Embryonic facial prominence (tissue), 1 donor: Measurements from ENCODE around the gene N4BP2L2.

ENCODE experiments used
- DNase-seq: peaks from one replicate; pipeline ENCODE4 v3.0.0-alpha.2; 2016; ENCODE audit errors: extremely low spot score

Gene N4BP2L2

GRCh38 chr13:32468502-32469142 lies 70.0 kb downstream of the N4BP2L2 start:
- DNase-seq, result no peak

DNA sequence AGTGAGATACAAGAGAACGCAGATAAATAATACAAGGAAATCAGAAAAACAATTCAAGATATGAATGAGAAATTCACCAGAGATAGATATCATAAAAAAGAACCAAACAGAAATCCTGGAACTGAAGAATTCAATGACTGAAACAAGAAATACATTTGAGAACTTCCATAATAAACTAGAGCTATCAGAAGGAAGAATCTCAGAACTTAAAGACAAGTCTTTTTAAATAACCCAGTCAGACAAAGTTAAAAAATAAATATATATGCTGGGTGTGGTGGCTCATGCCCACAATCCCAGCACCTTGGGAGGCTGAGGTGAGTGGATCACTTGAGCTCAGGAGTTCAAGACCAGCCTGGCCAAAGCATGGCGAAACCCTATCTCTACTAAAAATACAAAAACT lies 82.0 kb downstream of the N4BP2L2 start:
- DNase-seq, result no peak

GRCh38 chr13:32455594-32455903 lies 83.0 kb downstream of the N4BP2L2 start:
- no peak for DNase-seq

DNA sequence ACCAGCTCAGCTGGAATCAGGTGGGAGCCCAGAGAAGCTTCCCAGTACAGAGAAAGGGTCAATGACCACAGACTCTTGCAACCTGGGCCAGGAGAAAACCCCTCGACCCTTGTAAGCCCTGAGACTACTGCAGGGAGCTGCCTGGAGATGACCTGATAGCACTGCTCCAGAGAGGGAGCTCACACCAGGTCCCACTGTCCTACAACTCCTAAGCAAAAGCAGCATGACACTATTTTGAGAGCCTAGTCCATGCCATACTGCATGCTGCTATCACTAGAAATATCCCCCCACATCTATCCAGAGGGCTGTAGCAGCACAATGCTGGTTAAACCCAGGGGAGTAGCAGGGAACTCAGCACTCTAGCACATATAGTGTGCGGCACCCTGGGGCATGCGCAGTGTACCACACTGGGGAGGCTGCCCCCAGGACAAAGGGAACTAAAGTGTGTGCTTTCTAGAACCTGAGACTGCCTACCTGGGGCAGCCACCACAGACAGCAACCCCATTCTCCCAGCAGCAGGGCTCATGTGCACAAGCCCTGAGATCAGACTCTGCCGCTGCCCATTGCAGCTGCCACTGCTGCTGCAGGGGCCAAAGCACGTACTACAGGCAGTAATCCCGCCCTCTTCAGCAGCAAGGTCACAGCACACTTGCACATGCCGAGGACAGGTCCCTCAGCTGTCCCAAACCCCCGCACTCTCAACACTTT lies 83.6 kb downstream of the N4BP2L2 start:
- no peak for DNase-seq

DNA sequence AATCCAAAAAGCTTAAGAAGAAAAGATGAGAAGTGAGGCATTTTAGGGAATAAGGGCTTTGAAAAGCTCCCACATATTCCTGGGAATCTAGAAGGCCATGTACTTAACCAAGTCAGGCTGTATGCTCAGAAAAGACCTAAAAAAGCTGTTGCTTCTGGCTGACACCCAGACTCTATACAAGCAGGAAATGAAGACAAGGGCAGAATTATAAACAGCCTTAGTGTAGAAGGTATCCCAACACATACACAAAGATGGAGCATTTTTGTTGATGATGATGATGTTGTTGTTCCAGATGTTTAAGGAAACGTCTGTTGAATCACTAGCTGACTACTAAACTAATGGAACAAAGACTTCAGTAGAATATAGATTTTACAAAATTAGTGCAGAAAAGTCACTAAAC lies 84.6 kb downstream of the N4BP2L2 start:
- no peak for DNase-seq

GRCh38 chr13:32448972-32449371 lies 89.6 kb downstream of the N4BP2L2 start:
- DNase-seq, result no peak

DNA sequence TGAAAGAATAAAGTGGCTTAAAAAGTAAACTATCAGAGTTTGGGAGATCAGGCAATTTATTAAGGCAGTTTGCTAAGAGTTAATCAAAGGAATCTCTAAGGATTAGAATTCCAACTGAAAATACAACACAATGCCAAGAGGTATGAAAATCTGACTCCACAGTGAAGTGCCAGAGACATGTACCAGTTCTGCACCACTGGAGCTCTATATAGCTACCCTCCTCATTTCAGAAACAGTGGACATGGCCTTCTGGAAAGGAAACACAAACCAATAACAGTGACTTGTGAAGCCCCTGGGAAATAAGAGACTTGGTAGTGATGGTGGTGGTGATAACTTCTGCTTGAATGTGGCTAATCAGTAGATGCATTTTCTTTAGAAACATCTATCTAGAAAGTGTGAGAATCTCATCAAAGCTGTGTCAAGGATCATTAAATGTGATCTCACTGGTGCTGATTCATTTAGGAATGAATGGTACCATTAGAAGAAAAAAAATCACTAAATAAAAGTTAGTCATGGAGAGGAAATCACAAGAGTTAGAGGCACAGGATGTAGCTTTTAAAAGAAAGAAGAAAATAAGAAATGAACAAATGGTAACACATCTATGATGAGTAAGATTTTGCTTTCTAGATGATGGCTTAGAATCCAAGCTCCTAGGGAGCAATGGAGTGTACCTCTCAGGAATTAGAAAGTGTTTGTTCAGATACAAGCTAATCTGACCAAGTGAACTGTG lies 90.5 kb downstream of the N4BP2L2 start:
- DNase-seq, result no peak

DNA sequence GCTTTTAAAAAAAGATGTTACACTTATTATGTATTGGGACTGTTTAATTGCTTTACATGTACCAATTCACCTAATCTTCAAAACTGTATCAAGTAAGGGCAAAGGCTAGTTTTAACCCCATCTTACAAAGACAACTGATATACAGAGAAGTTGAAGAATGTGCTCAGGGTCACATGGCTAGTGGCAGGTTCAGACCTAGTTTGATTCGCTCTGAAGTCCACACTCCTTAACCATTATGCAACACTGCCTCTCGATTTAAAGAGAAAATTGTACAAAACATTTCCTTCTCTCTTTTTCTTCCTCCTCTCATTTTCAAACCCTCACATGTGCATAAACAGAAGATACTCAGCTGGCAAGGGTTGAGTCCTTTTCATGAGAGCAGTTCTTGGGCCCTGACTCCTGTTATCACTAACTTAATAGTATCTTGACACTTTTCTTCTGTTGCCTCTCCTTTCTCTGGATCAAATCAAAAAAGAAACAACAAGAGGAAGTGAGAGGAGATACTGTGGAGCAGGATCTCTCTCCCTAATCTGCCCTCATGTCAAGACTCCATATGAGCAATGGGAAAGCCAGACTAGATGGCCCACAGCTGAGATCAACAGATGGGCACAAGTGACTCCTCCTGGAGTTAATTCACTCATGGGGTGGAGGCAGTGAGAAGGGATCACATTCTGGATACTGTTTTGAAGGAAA lies 91.7 kb downstream of the N4BP2L2 start:
- no peak for DNase-seq

DNA sequence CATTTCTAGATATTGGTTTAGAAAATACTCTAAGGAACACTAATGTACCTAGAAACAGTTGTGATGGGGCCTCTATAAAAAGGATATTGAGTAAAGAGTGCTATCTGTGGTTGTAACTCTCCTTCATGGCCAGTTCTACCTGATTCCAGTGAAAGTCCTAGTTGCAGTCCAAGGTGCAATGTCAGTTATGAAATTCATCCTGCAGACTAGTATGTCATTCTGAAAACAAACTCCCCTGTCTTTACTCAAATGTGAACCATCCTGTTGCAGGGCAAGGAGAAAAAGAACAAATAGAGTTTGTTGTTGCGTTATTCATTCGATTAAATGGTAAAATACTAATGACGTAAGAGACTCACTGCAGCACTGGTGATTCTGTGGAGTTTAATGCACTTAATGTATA lies 92.4 kb downstream of the N4BP2L2 start:
- DNase-seq, result no peak

DNA sequence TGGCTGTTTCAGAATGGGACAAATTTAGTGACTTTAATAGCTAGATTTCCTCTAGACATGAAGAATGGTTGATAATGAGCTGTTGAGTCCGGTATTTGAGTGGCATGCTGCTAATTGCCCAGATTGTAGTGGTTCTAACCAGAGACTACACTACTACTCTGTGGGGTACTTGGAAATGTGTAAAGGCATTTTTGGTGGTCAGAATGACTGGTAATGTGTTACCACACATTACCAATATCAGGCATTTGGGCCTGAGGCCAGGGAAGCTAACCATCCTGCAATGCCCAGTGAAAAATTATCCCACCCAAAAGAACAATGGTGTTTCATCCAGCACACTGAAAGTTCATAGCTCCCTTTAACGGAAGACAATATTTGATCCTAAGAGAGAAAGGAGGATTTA lies 93.1 kb downstream of the N4BP2L2 start:
- DNase-seq, result no peak

GRCh38 chr13:32443111-32443510 lies 95.5 kb downstream of the N4BP2L2 start:
- DNase-seq, result no peak

DNA sequence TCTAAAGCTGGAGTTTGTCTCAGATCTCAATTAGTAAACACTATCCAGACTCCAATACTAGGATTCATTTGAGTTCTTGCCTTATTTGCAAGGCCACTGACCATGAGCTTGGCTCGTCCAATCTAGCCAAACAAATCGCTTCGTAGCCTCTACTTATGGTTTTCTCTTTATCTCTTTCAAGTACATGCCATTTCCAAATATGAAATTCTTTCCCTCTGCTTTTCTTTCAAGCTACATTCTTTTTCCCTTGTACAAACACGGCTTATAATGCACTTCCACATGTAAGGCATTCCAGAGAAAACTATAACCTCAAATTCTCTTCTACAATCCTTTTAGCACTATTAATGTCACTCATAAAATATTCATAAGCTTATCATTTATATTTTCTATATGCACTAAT lies 99.7 kb downstream of the N4BP2L2 start:
- DNase-seq, result no peak

- no peak for DNase-seq
Measured at GRCh38 chr13:32432856-32433255, 105.7 kb downstream of the N4BP2L2 start.

DNA sequence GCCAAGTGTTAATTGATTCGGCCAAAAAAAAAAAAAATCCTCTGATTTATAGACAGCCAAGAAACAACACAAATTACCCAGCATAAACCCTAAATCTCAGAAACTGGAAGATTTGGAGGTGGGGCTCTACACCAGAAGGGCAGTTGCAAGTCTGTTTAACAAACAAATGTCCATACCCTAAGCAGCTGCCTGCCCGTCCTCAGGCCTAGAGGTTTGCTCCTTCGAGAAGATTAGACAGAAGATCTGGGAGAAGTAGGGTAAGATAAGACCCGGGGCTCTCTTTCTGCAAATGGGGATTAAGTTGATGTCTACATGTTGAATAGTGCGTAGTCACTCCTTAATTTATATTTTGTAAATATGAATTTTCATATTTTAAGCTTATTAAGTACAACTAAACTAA lies 107.2 kb downstream of the N4BP2L2 start:
- no peak for DNase-seq

GRCh38 chr13:32430018-32430747 lies 108.4 kb downstream of the N4BP2L2 start:
- DNase-seq, result no peak

DNA sequence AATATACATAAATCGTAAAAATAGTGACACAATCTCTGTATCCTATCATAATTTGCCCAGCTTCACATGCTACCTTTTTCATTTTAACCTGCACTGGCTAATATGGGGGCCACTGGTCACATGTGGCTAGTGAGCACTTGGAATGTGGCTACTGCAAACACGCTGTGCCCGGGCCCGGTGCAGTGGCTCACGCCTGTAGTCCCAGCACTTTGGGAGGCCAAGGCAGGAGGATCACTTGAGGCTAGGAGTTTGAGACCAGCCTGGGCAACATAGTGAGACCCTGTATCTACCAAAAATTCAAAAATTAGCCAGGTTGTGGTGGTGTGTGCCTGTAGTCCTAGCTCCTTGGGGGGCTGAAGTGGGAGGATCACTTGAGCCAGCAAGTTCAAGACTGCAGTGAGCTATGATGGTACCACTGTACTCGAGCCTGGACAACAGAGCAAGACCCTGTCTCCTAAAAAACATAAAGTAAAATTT lies 109.1 kb downstream of the N4BP2L2 start:
- no peak for DNase-seq

DNA sequence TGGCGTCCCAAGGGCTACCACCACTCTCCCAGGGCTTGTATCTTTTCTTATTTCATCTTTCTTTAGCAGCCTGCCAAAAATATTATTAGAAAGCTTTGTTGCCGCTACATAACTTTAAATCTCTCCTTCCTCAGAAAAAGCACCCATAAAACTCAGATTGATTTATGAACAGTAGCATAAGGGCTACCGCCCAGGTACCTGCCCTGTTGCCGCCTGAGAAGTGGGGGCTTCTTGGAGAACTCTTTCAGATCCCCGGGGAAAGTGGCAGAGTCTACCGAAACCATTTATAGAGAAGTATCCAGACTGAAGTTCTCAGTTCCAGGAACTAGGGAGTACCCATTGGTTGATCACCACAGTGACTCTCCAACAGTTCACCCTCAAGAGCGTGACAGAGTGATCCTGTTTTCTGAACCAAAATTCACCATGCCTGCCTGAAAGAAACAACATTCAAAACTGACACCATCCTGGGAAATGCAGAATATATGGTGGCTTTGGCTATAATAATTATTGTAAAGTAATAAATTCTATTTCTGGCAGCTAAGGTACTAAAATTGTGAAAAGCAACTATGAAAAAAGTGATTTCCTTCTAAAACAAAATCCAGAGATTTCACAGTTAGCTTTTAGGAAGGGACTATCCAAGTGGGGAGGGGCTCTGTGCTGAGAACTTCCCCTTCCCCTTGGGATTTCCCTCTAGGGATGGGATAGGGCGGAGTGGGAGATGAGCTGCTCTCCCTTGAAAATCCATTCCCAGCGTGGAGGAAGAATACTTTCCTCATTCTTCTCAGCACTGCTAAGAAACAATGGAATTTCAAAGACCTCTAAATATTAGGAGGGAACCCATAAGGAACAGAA lies 109.8 kb downstream of the N4BP2L2 start:
- DNase-seq, result no peak

GRCh38 chr13:32427852-32428580 lies 110.6 kb downstream of the N4BP2L2 start, which contains the start of gene N4BP2L1:
TSS of gene N4BP2L1 (minus strand) at chr13:32428130. CDS start at chr13:32428082, 48 bp downstream.
- DNase-seq, result no peak

DNA sequence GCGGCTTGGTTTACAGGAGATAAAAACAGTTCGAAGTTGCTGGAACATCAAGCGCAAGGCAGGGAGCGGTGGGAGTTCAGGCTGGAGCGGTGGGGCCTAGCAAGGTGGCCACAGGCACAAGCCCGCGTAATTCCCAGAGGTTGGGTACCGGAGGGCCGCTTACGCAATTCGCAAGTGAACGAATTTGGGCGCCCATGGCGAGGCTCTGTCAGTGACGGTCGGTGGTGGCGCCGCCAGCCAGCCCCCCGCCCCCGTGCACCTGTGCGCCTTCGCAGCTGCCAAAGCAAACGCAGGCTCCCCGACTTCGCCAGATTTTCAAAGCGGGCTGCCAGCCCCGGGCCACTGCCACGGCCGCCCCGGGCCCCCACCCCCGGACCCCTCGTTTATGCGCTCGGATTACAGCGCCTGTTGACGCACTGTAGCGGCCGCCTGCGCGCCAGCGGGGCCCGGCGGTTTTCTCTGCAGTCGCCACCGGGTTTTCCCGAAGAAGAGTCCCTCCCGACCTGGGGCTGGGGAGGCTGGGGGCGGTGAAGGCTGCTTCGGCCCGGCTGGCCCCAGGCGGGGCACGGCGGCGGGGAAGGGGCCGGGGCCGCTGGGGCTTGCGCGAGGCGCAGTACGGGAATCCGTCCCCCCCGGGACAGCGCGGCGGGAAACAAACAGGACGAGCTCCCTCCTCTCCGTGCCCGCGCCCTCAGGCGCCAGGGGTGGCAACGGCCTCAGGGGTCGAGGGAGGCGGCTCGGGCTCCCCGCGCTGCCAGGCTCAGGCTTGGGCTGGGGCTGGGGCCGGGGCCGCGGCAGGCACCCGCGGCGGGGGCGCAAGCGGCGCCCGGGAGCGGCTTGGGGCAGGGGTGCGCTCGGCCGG lies 111.4 kb downstream of the N4BP2L2 start:
- DNase-seq, result no peak
